ENCODE data around the gene CCDC186. TPM values are rescaled to one million over a fixed set of nuclear protein-coding genes. Genes with fewer than 3 reads are reported as not detected.
A peak's percentile ranks its signal among the peaks of the same experiment; 100 is the strongest.

Gene CCDC186
- polyA plus RNA-seq, 1 donor from 2014 or later = 22.6 TPM

GRCh38 chr10:114183563-114183962 is 9.6 kb upstream of the CCDC186 start:
- Mint-ChIP-seq H3K27ac (no peak overlapping the region), H3K4me1 (peaks cover 0 to 15% (median 6%) of the 10 kb centered on the region in 3 donors), H3K4me3 (no peak overlapping the region)

GRCh38 chr10:114181971-114182370 is 8.0 kb upstream of the CCDC186 start:
- Mint-ChIP-seq H3K27ac (no peak overlapping the region), H3K4me1 (peaks cover 0 to 3% (median 2%) of the 10 kb centered on the region in 3 donors), H3K27me3 (no peaks in the 10 kb centered on the region), H3K36me3 (peaks cover 1% of the 10 kb centered on the region), H3K4me3 (peak overlapping the region in 1 of 4 donors; percentile 22), H3K9me3 (no peaks in the 10 kb centered on the region)

More at GRCh38 chr10:114183563-114183962, 9.6 kb upstream of the CCDC186 start:
- Mint-ChIP-seq H3K27me3 (peaks cover 3% of the 10 kb centered on the region), H3K9me3 (no peaks in the 10 kb centered on the region), H3K36me3 (peaks cover 1% of the 10 kb centered on the region)

- no peak overlapping the region for H3K27ac Mint-ChIP-seq
- peaks cover 1% of the 10 kb centered on the region for H3K36me3 Mint-ChIP-seq
- H3K27me3 Mint-ChIP-seq = no peaks in the 10 kb centered on the region
- no peak overlapping the region for H3K4me3 Mint-ChIP-seq
- H3K4me1 Mint-ChIP-seq = peaks cover 0 to 3% (median 2%) of the 10 kb centered on the region in 3 donors
- no peaks in the 10 kb centered on the region for H3K9me3 Mint-ChIP-seq
These were observed 6.9 kb upstream of the CCDC186 start for GRCh38 chr10:114180937-114181336.

GRCh38 chr10:114179747-114180146 is 5.7 kb upstream of the CCDC186 start:
- Mint-ChIP-seq H3K9me3 (no peaks in the 10 kb centered on the region), H3K4me1 (peaks cover 4 to 8% (median 4%) of the 10 kb centered on the region in 3 donors), H3K36me3 (peaks cover 1% of the 10 kb centered on the region), H3K27me3 (no peaks in the 10 kb centered on the region), H3K27ac (no peak overlapping the region), H3K4me3 (peak overlapping the region in 1 of 4 donors; percentile 40)

- no peaks in the 10 kb centered on the region for H3K27me3 Mint-ChIP-seq
- peaks cover 4 to 8% (median 8%) of the 10 kb centered on the region in 3 donors for H3K4me1 Mint-ChIP-seq
- H3K4me3 Mint-ChIP-seq = peak within 1 kb of the TSS in 1 of 4 donors; percentile 40
- H3K9me3 Mint-ChIP-seq = no peaks in the 10 kb centered on the region
- H3K36me3 Mint-ChIP-seq = no peaks in the 10 kb centered on the region
- H3K27ac Mint-ChIP-seq = no peak within 1 kb of the TSS
These were observed 5.1 kb upstream of the CCDC186 start, which contains the start of gene TDRD1 for GRCh38 chr10:114179148-114179547. Gene TDRD1 (plus strand): TSS chr10:114179353. CDS start chr10:114187832, 8,479 bp downstream.

GRCh38 chr10:114176511-114176910 is 2.5 kb upstream of the CCDC186 start:
- Mint-ChIP-seq H3K4me1 (peaks cover 17 to 29% (median 25%) of the 10 kb centered on the region in 3 donors), H3K4me3 (peak overlapping the region in 1 of 4 donors; percentile 85), H3K27me3 (no peaks in the 10 kb centered on the region), H3K27ac (no peak overlapping the region), H3K36me3 (no peaks in the 10 kb centered on the region), H3K9me3 (no peaks in the 10 kb centered on the region)

- Mint-ChIP-seq H3K27me3 (no peaks in the 10 kb centered on the region), H3K27ac (peak overlapping the region in 1 of 3 donors; percentile 53), H3K9me3 (no peaks in the 10 kb centered on the region), H3K4me1 (peaks cover 21 to 30% (median 28%) of the 10 kb centered on the region in 3 donors), H3K4me3 (peak overlapping the region in 3 of 4 donors; percentile 34 to 85 (median 63)), H3K36me3 (peaks cover 2% of the 10 kb centered on the region)
These were observed 1.7 kb upstream of the CCDC186 start for GRCh38 chr10:114175667-114176066.

GRCh38 chr10:114174695-114175188 is 739 bp upstream of the CCDC186 start:
- Mint-ChIP-seq H3K9me3 (no peaks in the 10 kb centered on the region), H3K4me1 (peaks cover 23 to 30% (median 30%) of the 10 kb centered on the region in 3 donors)

GRCh38 chr10:114173603-114173920 is 441 bp downstream of the CCDC186 start:
- Mint-ChIP-seq H3K9me3 (peaks cover 1 to 4% (median 2%) of the 10 kb centered on the region in 3 donors), H3K4me1 (peaks cover 26 to 34% (median 33%) of the 10 kb centered on the region in 3 donors), H3K4me3 (peak overlapping the region; percentile 95 to 99 (median 98)), H3K36me3 (peaks cover 5% of the 10 kb centered on the region), H3K27ac (peak overlapping the region; percentile 78 to 99 (median 96)), H3K27me3 (no peaks in the 10 kb centered on the region)

More at GRCh38 chr10:114174695-114175188, 739 bp upstream of the CCDC186 start:
- Mint-ChIP-seq H3K36me3 (peaks cover 2% of the 10 kb centered on the region), H3K4me3 (peak overlapping the region; percentile 95 to 99 (median 98)), H3K27ac (peak overlapping the region; percentile 78 to 99 (median 95)), H3K27me3 (no peaks in the 10 kb centered on the region)

- Mint-ChIP-seq H3K4me1 (peaks cover 31 to 38% (median 36%) of the 10 kb centered on the region in 3 donors), H3K27ac (peak overlapping the region; percentile 78 to 99 (median 96)), H3K4me3 (peak overlapping the region; percentile 95 to 99 (median 98)), H3K9me3 (peaks cover 2 to 7% (median 2%) of the 10 kb centered on the region in 3 donors), H3K36me3 (peaks cover 8% of the 10 kb centered on the region), H3K27me3 (no peaks in the 10 kb centered on the region)
These were observed 1.0 kb downstream of the CCDC186 start for GRCh38 chr10:114172776-114173602.

GRCh38 chr10:114172216-114172615 is 1.8 kb downstream of the CCDC186 start:
- H3K36me3 Mint-ChIP-seq = peaks cover 10% of the 10 kb centered on the region
- peaks cover 31 to 41% (median 39%) of the 10 kb centered on the region in 3 donors for H3K4me1 Mint-ChIP-seq
- peak overlapping the region in 1 of 3 donors; percentile 78 for H3K27ac Mint-ChIP-seq
- peak overlapping the region in 3 of 4 donors; percentile 95 to 99 (median 99) for H3K4me3 Mint-ChIP-seq
- H3K27me3 Mint-ChIP-seq = no peaks in the 10 kb centered on the region
- peaks cover 2 to 7% (median 2%) of the 10 kb centered on the region in 3 donors for H3K9me3 Mint-ChIP-seq

- Mint-ChIP-seq H3K27me3 (no peaks in the 10 kb centered on the region), H3K4me1 (peaks cover 36 to 46% (median 37%) of the 10 kb centered on the region in 3 donors), H3K27ac (no peak overlapping the region), H3K36me3 (peaks cover 10% of the 10 kb centered on the region), H3K4me3 (peak overlapping the region in 1 of 4 donors; percentile 46), H3K9me3 (peaks cover 2 to 7% (median 2%) of the 10 kb centered on the region in 3 donors)
These were observed 5.5 kb downstream of the CCDC186 start for GRCh38 chr10:114168450-114169009.

GRCh38 chr10:114167985-114168384 is 6.0 kb downstream of the CCDC186 start:
- peaks cover 10% of the 10 kb centered on the region for H3K36me3 Mint-ChIP-seq
- H3K4me1 Mint-ChIP-seq = peaks cover 34 to 47% (median 36%) of the 10 kb centered on the region in 3 donors
- H3K9me3 Mint-ChIP-seq = peaks cover 2 to 7% (median 2%) of the 10 kb centered on the region in 3 donors
- H3K4me3 Mint-ChIP-seq = peak overlapping the region in 1 of 4 donors; percentile 46
- H3K27me3 Mint-ChIP-seq = no peaks in the 10 kb centered on the region
- no peak overlapping the region for H3K27ac Mint-ChIP-seq

GRCh38 chr10:114166494-114166893 is 7.5 kb downstream of the CCDC186 start:
- H3K36me3 Mint-ChIP-seq = peaks cover 15% of the 10 kb centered on the region
- H3K27ac Mint-ChIP-seq = no peak overlapping the region
- peaks cover 2 to 7% (median 2%) of the 10 kb centered on the region in 3 donors for H3K9me3 Mint-ChIP-seq
- H3K4me1 Mint-ChIP-seq = peaks cover 23 to 41% (median 31%) of the 10 kb centered on the region in 3 donors
- no peaks in the 10 kb centered on the region for H3K27me3 Mint-ChIP-seq
- H3K4me3 Mint-ChIP-seq = no peak overlapping the region

- Mint-ChIP-seq H3K27ac (no peak overlapping the region), H3K4me3 (no peak overlapping the region), H3K27me3 (no peaks in the 10 kb centered on the region), H3K4me1 (peaks cover 27 to 41% (median 33%) of the 10 kb centered on the region in 3 donors), H3K36me3 (peaks cover 19% of the 10 kb centered on the region), H3K9me3 (peaks cover 2 to 7% (median 2%) of the 10 kb centered on the region in 3 donors)
These were observed 8.0 kb downstream of the CCDC186 start for GRCh38 chr10:114166043-114166442.
